DND-41 (cell line): ENCODE data around the gene PERM1.
"Not testable (repeated sequence)": the region's sequence is repeated elsewhere in the genome, so short reads cannot be mapped to it uniquely, and the experiment has no call there.

Experiments
- ATAC-seq: fragments of 200-7000 bp; cut with Tn5 transposase; 3 replicates; pipeline ENCODE4 v1.9.1; 2021; ENCODE audit warnings: low read depth; ENCODE audit not compliant: insufficient read depth
- DNase-seq: peaks from one replicate; pipeline ENCODE4 v3.0.0-alpha.2; 2020
- H2AFZ ChIP-seq: 2 replicates; pipeline ENCODE4 v1.6.0; 2012; ENCODE audit warnings: low read depth, low read length
- H3K27ac ChIP-seq: 2 replicates; pipeline ENCODE4 v1.5.1; 2012; ENCODE audit warnings: low read length, inconsistent platforms
- H3K27me3 ChIP-seq: fragments of 200-600 bp; sonication (generic); 2 replicates; pipeline ENCODE4 v1.6.0; 2012; ENCODE audit warnings: low read length, mild to moderate bottlenecking, inconsistent platforms; ENCODE audit not compliant: insufficient read depth, poor library complexity
- H3K36me3 ChIP-seq: 2 replicates; pipeline ENCODE4 v1.5.1; 2012; ENCODE audit warnings: low read length, inconsistent platforms; ENCODE audit not compliant: insufficient read depth
- H3K4me1 ChIP-seq: 2 replicates; pipeline ENCODE4 v1.5.1; 2012; ENCODE audit warnings: mild to moderate bottlenecking, low read length; ENCODE audit not compliant: insufficient read depth
- H3K4me2 ChIP-seq: 2 replicates; pipeline ENCODE4 v1.6.0; 2012; ENCODE audit warnings: mild to moderate bottlenecking, moderate library complexity, low read length, inconsistent platforms; ENCODE audit not compliant: insufficient read depth
- H3K4me3 ChIP-seq, 2 experiments: fragments of 200-600 bp in 1 of 2; shearing (Covaris generic) in 1 of 2; 2 replicates each; pipeline ENCODE4 v1.5.1; 2012 to 2016; ENCODE audit warnings: inconsistent platforms in 2 of 2, low read length in 2 of 2, mild to moderate bottlenecking in 2 of 2, low read depth in 1 of 2, moderate library complexity in 1 of 2
- H3K79me2 ChIP-seq: 2 replicates; pipeline ENCODE4 v1.6.0; 2012; ENCODE audit warnings: low read length, inconsistent platforms; ENCODE audit not compliant: insufficient read depth
- H3K9ac ChIP-seq: 2 replicates; pipeline ENCODE4 v1.6.0; 2012; ENCODE audit warnings: low read depth, mild to moderate bottlenecking, inconsistent platforms, low read length, moderate library complexity
- H3K9me3 ChIP-seq: 2 replicates; pipeline ENCODE4 v1.5.1; 2012; ENCODE audit warnings: low read length, moderate library complexity, mild to moderate bottlenecking, inconsistent platforms; ENCODE audit not compliant: insufficient read depth, severe bottlenecking
- H4K20me1 ChIP-seq: 2 replicates; pipeline ENCODE4 v1.6.0; 2012; ENCODE audit warnings: low read length; ENCODE audit not compliant: insufficient read depth
- CTCF ChIP-seq: IDR thresholded peaks from 2 replicates; pipeline ENCODE4 v1.5.1; 2012; ENCODE audit warnings: borderline replicate concordance, low read length, moderate library complexity, mild to moderate bottlenecking; ENCODE audit not compliant: poor library complexity, severe bottlenecking; ENCODE audit errors: extremely low read depth
- EZH2 ChIP-seq: IDR thresholded peaks from 3 replicates; pipeline ENCODE4 v1.6.1; 2012; ENCODE audit warnings: borderline replicate concordance, low read depth, mild to moderate bottlenecking, moderate library complexity, low read length, inconsistent platforms; ENCODE audit not compliant: severe bottlenecking

Gene PERM1

GRCh38 chr1:981955-982558 is at the start of gene PERM1:
Gene PERM1 (minus strand): TSS chr1:982093. CDS start chr1:981029, 1,064 bp downstream.
- Histone ChIP-seq H3K9me3 (no peaks in the 10 kb centered on the region), H3K27me3 (no peaks in the 10 kb centered on the region), H3K27ac (no peak within 1 kb of the TSS), H3K4me1 (peaks cover 2% of the 10 kb centered on the region; the same call in 1 of the 2 replicates), H3K4me2 (no peak within 1 kb of the TSS), H3K79me2 (no peaks in the 10 kb centered on the region), H3K9ac (no peak within 1 kb of the TSS), H4K20me1 (peaks cover 12% of the 10 kb centered on the region), H2AFZ (no peak within 1 kb of the TSS), H3K4me3 (no peak within 1 kb of the TSS), H3K36me3 (no peaks in the 10 kb centered on the region)
- no peak for ATAC-seq
- no peak for DNase-seq
- TF ChIP-seq EZH2 (no peak), CTCF (no peak)

GRCh38 chr1:1030867-1031658 is 49.2 kb upstream of the PERM1 start:
- H3K4me3 ChIP-seq, H2AFZ ChIP-seq, H3K79me2 ChIP-seq, DNase-seq, H3K27ac ChIP-seq, H3K4me2 ChIP-seq, ATAC-seq, H3K9me3 ChIP-seq, H3K9ac ChIP-seq, H3K36me3 ChIP-seq, H3K27me3 ChIP-seq: not testable (repeated sequence)
- peaks cover 13% of the 10 kb centered on the region for H3K4me1 ChIP-seq
- peaks cover 49% of the 10 kb centered on the region for H4K20me1 ChIP-seq

GRCh38 chr1:1027791-1028190 is 45.9 kb upstream of the PERM1 start:
- Histone ChIP-seq H3K9ac (no peak overlapping the region), H4K20me1 (peaks cover 47% of the 10 kb centered on the region), H3K79me2 (no peaks in the 10 kb centered on the region), H3K4me2 (no peak overlapping the region), H3K27me3 (no peaks in the 10 kb centered on the region), H3K9me3 (no peaks in the 10 kb centered on the region), H3K4me1 (peaks cover 6% of the 10 kb centered on the region), H2AFZ (no peak overlapping the region), H3K4me3 (no peak overlapping the region), H3K36me3 (no peaks in the 10 kb centered on the region), H3K27ac (no peak overlapping the region)
- no peak for ATAC-seq
- TF ChIP-seq EZH2 (no peak), CTCF (no peak)
- DNase-seq, result no peak

- H3K9ac ChIP-seq, result no peak overlapping the region
- H3K27me3 ChIP-seq, result no peaks in the 10 kb centered on the region
- no peaks in the 10 kb centered on the region for H3K79me2 ChIP-seq
- no peaks in the 10 kb centered on the region for H3K9me3 ChIP-seq
- DNase-seq, result no peak
- ATAC-seq, result no peak
- no peak overlapping the region for H3K4me2 ChIP-seq
- H3K36me3 ChIP-seq, result no peaks in the 10 kb centered on the region
- no peak for TF ChIP-seq EZH2
- TF ChIP-seq CTCF, result no peak
- H2AFZ ChIP-seq, result no peak overlapping the region
- H4K20me1 ChIP-seq, result peaks cover 47% of the 10 kb centered on the region
- no peaks in the 10 kb centered on the region for H3K4me1 ChIP-seq
- no peak overlapping the region for H3K4me3 ChIP-seq
- H3K27ac ChIP-seq, result no peak overlapping the region
These were observed 44.9 kb upstream of the PERM1 start for GRCh38 chr1:1026599-1027413.
